ENCODE data around the gene PSMG1.
A peak's percentile ranks its signal among the peaks of the same experiment; 100 is the strongest.
"Not testable (repeated sequence)": the region's sequence is repeated elsewhere in the genome, so short reads cannot be mapped to it uniquely, and the experiment has no call there.

PSMG1 gene

GRCh38 chr21:39156024-39156423 is 27.2 kb downstream of the PSMG1 start:
- DNase-seq (ENCODE audit: low spot score), result peak; percentile 46

DNA sequence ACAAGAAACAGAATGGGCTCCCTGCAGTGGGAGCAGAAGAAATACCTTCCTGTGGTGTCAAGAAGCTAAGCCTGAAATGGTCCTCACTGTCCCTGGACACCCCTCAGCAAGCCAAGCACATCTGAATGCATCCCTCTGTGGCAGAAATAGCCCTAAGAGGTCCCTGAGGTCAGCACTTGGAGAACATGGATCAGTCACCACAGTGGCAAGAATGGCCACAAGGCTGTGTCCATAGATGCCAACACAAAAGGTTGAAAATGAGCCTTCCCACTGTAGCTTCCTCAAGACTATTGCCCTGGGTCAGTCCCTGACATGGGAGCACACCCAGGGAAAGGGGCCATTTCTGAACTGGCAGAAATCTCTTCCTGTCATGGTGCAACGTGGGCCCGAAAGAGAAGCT is 27.7 kb downstream of the PSMG1 start:
- DNase-seq (ENCODE audit: low spot score), result no peak

DNA sequence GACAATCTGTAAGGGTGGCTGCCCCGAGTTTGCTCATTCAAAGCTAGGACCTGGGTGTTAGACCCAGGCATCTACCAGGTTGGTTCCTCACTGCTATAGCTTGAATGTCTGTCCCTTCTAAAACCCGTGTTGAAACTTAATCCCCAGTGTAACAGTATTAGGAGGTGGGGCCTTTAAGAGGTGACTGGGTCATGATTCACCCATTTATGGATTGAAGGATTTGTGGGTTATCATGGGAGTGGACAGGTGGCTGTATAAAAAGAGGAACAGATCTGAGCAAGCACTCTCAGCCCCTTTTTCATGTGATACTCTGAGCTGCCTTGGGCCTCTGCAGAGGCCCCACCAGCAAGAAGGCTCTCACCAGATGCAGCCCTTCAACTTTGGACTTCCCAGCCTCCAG is 29.4 kb downstream of the PSMG1 start:
- DNase-seq (ENCODE audit: low spot score), result no peak

DNA sequence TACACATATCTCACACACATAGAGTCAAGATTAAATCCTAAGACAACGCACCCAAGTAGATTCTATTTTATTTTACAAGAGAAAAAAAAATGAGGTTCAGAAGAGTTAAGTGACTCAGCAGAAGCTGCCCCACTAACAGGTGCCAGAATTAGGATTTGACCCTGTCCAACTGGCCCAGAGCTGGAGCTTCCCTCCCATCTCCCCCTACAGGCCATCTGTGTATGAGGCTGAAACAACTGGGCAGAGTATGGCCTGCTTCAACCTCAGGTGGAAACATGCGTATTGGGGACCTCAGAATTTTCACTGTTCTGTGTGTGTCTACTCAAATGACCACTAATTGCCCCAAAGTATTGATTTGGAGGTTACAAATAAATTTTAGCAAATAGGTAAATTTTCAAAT is 29.9 kb downstream of the PSMG1 start:
- no peak for DNase-seq (ENCODE audit: low spot score)

DNA sequence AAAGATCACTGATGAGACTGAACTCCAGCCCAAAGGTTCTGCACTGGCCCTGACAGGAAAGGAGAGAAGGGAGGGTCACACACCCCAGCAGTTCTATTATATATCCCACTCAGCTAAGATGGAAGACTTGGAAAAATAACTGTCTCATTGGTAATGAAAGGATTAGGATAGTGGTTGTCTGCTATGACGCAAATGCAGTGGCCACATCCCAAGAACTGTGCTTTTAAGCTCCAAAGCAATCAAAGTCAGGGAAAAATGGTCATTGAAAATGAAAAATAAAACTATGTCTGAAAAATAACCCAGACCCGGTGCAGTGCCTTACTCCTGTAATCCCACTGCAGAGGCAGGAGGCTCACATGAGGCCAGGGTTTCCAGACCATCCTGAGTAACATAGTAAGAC is 31.0 kb downstream of the PSMG1 start:
- no peak for DNase-seq (ENCODE audit: low spot score)

DNA sequence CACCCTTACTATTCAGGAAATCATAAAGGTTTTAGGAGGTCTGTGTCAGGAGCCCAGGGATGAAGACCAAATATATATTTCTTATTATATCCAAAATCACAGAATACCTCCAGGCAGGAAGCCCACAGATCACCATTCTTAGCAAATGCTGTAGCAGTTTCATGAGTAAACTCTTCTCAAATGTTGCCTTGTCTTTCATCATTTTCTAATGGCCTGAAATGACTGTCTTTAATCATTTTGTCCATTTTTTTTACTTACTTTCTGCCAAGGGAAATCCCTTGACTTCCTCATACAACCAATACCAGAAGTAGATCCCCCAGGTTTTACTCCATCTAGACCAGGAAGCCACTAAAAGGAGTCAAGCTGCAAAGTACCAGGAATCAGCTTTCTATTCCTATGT is 32.4 kb downstream of the PSMG1 start:
- no peak for DNase-seq (ENCODE audit: low spot score)

GRCh38 chr21:39150316-39150715 is 32.9 kb downstream of the PSMG1 start:
- DNase-seq (ENCODE audit: low spot score), result no peak

- no peak for DNase-seq (ENCODE audit: low spot score)
Observed at GRCh38 chr21:39149882-39150281, 33.4 kb downstream of the PSMG1 start.

DNA sequence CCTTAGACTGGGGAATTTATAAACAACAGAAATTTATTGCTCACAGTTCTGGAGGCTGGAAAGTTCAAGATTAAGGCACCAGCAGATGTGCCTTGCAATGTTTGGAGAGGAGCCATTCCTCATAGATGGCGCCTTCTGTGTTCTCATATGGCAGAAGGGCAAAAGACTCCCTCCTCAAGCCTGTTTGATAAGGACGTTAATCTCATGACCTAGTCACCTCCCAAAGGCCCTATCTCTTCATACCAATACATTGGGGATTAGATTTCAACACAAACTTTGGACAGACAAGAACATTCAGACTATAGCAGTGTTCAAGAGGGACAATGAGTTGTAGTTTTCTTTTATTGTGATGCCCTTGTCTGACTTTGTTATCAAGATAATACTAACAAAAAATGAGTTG is 34.3 kb downstream of the PSMG1 start:
- no peak for DNase-seq (ENCODE audit: low spot score)

GRCh38 chr21:39144191-39144590 is 39.1 kb downstream of the PSMG1 start:
- no peak for DNase-seq (ENCODE audit: low spot score)

- no peak for DNase-seq (ENCODE audit: low spot score)
Observed at GRCh38 chr21:39142972-39143371, 40.3 kb downstream of the PSMG1 start.

DNA sequence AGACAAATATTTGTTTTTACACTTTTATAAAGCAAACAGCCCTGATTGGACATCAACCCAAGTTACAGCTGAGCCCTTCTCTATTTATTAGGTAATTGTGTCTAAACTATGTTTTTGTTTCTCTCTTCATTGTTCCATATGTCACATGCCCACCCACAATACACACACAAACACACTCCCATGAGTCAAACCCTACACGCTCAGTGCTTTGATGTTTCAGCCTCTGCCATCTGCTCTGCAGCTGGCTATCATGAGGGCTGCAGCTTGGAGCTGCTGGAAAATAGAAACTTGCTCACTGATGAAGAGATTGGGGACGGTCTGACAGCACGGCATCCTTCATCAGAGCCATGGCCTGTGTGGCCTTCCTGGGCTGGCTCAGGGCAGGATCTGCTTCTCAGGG is 41.7 kb downstream of the PSMG1 start:
- DNase-seq (ENCODE audit: low spot score), result no peak

DNA sequence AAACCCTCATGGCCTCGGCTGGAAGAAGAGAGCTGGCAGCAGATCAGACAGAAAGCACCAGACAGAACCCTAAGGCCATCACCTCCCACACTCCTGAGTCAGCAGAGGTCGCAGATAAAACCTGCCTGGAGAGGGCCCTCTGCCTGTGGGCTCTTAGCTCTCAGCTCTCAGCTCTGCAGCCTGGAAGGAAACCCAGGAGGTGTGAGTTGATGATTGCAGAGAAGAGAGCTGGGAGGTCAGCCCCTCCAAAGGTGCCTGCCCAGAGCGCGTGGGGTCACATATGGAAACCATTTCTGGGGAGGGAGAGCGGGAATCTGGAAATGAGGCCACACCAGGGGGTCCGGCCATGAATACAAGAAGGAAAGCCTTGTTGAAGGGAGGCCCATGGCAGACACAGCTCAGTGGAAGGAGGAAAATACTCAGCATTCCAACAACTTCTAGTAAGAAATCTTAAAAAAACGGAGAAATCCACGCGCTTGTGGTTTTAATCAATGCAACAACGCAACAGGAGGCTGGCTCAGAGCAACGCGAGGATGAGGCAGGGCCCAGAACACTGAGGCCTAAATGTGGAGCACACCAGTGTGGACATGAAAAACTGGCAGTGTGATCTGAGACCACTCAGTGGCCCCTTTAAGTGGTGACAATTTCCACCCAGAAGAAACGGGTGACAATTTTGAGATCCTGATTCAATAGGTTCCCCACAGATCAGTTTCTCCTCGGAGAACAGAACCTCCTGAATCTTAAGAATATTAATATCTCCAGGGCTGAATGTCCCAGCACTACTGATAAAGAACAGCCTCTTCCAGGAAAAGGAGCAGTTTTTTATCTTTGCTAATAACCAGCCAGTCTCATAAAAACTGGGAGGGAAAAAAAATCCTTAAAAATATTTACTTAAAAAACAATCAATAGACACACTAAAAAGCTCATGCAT is 45.7 kb downstream of the PSMG1 start:
- DNase-seq (ENCODE audit: low spot score), result no peak

- DNase-seq (ENCODE audit: low spot score), result no peak
Observed at GRCh38 chr21:39136711-39137110, 46.5 kb downstream of the PSMG1 start.

GRCh38 chr21:39136138-39136537 is 47.1 kb downstream of the PSMG1 start:
- not testable (repeated sequence) for DNase-seq (ENCODE audit: low spot score)

DNA sequence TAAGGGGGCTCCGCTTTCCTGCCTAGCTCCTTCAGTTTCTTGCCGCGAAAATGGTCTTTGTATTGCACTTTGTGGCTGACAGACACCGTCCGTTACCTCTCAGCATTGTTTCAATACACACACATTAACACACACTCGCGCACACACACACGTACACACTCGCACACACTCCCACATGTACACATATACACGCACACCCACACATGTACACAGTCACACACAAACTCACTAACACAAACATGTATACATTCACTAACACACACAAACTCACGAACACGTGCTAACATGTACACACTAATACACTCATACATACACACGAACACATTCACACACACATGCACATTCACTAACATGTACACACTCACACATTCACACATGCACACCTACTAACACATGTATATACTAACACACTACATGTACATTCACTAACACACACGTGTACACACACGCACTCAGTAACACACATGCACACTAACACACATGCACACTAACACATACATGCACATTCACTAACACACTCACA is 48.9 kb downstream of the PSMG1 start:
- no peak for DNase-seq (ENCODE audit: low spot score)

GRCh38 chr21:39132248-39132647 is 51.0 kb downstream of the PSMG1 start:
- DNase-seq (ENCODE audit: low spot score), result no peak

GRCh38 chr21:39131791-39132190 is 51.5 kb downstream of the PSMG1 start:
- DNase-seq (ENCODE audit: low spot score), result no peak

DNA sequence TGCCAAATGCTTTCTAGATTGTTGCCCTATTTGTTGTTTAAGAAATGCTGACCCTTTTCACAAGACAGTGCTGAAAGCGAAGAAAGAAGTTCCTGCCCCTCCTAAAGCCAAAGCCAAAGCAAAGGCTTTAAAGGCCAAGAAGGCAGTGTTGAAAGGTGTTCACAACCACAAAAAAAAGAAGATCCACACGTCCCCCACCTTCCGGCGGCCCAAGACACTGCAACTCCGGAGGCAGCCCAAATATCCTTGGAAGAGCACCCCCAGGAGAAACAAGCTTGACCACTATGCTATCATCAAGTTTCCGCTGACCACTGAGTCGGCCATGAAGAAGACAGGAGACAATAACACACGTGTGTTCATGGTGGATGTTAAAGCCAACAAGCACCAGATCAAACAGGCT is 55.7 kb downstream of the PSMG1 start:
- no peak for DNase-seq (ENCODE audit: low spot score)

- no peak for DNase-seq (ENCODE audit: low spot score)
Observed at GRCh38 chr21:39126486-39126806, 56.8 kb downstream of the PSMG1 start.

GRCh38 chr21:39125752-39126485 is 57.3 kb downstream of the PSMG1 start:
- DNase-seq (ENCODE audit: low spot score), result peak; percentile 72

All from hepatic stellate cell (primary cell).